ENCODE results near the gene ZNF511.

- TF ChIP-seq TCF12 (IDR thresholded peaks at IDR 0.05; ENCODE audit: low read depth) (no peak), FOXM1 (IDR thresholded peaks at IDR 0.05; ENCODE audit: borderline replicate concordance, low read depth) (no peak)
Measured at GRCh38 chr10:133294189-133294588, 14.5 kb upstream of the ZNF511 start.
